HG02571 (cell line): Measurements from ENCODE around the gene RANBP3L.
"Not testable (repeated sequence)": the region's sequence is repeated elsewhere in the genome, so short reads cannot be mapped to it uniquely, and the experiment has no call there.

Experiments used
- ATAC-seq: cut with Tn5 transposase; IDR thresholded peaks from one replicate; pipeline ENCODE4 v1.9.1; 2021; ENCODE audit warnings: mild to moderate bottlenecking, moderate library complexity; ENCODE audit not compliant: unreplicated experiment

Gene RANBP3L

GRCh38 chr5:36285837-36286615, 15.7 kb downstream of the RANBP3L start:
- no peak for ATAC-seq

- ATAC-seq: not testable (repeated sequence)
Observed at GRCh38 chr5:36283775-36284174, 17.9 kb downstream of the RANBP3L start.

DNA sequence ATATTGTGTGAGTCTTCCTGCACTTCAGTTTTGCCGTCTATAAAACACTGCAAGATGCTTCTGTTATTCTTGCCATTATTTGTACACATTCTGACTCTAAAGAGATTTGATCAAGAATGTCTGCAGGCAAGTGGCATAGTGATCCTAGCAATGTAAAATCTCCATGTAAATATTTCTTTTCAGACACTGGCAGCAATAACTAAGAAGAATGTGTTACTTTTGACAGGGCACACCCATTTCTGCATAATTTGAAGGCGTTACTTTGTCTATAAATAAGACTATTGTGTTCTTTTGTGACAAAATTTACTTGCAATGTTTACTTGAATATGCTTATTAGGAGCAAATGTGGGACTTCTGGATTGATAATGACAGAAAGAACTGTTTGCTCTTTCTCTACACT, 20.1 kb downstream of the RANBP3L start:
- no peak for ATAC-seq

DNA sequence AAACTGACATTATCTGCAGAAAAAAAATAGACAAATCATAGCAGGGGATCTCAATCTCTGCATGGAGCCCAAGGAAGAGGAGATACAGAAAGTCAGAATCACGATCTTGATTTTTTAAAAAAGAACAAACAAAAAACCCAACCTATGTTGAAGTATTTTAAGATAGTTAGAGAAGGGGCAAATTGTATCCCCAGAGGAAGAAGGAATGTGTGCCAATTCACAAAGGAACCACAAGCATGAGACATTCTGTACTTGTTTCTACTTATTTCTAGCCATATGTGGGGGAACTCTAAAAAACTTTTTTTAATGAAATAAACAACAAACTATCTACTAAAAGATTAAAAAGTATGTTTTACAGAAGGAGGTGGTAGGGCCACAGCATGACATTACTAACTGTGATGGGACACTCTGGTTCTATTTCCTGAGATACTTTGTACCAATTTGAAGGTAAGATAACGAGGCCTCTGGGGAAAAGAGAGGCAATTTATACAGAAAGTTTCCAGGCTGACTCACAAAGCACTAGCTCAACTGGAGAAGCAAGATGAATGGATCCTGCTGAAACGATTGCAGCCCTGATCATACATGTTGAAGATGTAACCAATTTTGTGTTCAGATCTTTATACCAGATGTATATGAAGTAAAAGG, 22.5 kb downstream of the RANBP3L start:
- ATAC-seq: no peak

DNA sequence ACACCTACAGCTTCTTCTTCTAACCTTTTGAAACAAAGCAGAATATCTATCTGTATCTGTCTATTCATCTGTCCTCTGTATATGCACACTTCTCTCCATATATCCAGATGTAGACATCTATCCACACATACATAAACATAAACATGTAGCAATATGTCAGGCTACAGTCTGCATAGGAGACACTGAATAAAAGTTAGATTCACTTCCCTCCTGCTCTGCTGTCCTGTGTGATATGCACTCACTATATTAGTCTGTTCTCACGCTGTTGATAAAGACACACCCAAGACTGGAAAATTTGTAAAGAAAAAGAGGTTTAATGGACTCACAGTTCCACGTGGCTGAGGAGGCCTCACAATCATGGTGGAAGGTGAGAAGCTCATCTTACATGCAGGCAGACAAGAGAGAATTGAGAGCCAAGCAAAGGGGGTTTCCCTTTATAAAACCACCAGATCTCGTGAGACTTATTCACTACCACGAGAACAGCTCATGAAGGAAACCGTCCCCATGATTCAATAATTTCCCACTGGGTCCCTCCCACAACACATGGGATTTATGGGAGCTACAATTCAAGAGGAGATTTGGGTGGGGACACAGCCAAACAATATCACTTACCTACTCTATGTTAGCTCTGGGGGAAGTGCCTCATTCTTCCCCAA, 24.1 kb downstream of the RANBP3L start:
- ATAC-seq: no peak

GRCh38 chr5:36276864-36277263, 24.8 kb downstream of the RANBP3L start:
- ATAC-seq: no peak

- ATAC-seq: no peak
Observed at GRCh38 chr5:36273809-36274526, 27.7 kb downstream of the RANBP3L start.

DNA sequence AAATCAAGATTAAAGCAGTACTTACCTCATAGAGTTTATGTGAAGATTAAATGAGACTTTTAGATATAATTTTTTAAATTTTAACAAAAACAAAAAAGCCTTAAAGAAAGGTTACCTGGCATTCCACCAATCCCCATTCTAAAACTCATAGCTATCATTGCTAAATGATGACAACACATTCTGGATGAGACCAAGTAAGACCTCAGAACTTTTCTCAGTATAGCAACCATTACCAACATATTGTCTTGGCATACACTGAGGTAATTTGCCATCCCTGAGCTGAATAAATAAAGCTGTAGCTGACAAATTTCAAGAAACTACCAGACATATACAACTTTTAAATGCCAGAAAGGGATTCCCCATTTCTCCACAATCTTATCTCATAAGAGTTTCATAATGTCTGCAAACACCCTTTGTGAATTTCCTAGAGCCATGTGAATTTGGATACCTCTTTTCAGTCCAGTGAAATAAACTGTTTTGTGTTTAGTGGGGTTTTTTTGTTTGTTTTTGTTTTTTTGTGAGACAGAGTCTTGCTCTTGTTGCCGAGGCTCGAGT, 29.5 kb downstream of the RANBP3L start:
- ATAC-seq: no peak

DNA sequence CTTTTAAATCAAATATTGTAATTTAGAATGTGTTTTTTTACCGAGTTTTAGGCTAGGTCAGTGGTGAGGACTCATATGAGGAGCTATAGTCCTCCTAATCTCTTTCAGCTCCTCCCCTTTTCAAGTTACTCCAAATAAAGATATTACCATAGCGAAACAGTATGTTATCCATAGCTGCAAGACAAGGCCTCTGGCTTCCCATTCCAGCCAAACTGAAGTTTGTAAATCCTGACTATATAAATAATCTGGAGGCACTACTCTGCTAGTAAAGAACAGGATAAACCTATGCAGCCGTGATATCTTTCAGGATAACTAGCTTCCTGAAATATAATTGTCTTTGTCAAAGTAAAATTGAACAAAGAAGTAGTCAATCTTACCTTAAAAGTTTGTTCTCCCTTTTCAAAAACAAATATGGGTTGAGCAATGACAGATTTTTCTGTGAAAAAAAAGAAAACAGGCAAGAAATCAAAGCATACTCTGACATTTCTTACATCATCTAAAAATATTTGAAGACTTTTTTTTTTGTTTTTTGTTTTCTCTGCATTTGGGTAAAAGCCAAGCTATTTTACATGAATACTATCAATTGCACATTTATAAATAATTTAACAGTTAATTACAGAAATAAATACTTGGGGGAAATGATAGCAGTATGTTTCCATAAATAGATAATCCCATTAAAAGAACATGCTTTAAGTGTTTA, 30.7 kb downstream of the RANBP3L start:
- no peak for ATAC-seq

DNA sequence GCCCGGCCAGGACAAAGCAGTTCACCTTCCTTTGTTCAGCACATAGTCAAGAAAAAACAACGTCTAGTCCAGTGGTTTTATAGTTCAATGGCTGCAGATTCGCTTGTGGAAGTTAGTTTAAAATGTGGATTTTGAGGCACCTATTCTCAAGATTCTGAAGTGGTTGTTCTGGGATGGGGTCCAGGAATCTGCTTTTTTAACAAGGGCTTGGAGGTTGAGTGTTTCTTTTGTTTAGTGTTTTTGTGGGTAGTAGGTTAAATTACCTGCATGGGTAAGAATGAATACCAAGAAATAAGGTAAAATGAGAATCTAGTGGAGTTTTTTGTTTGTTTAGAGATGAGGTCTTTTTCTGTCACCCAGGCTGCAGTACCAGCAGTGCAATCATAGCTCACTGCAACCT, 31.5 kb downstream of the RANBP3L start:
- no peak for ATAC-seq

DNA sequence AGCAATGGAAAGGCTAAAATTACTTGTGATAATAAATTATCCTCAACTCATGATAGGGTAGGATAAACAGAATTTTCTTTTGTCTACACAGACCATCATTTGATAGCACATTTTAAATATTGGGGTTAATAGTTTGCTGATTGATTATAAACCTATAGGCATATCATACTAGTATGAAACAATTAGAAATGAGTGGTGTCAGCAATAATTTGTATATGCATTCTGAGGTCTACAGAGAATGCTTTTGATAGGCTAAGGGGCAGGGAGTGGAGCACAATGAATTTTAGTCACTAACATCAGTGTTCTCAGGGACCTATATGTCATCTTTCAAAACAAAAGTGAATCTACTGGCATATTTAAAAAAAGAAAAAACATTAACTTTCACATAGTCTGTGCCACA, 32.2 kb downstream of the RANBP3L start:
- ATAC-seq: no peak

- no peak for ATAC-seq
Observed at GRCh38 chr5:36267905-36268304, 33.8 kb downstream of the RANBP3L start.

- no peak for ATAC-seq
Observed at GRCh38 chr5:36264202-36264760, 37.4 kb downstream of the RANBP3L start.

DNA sequence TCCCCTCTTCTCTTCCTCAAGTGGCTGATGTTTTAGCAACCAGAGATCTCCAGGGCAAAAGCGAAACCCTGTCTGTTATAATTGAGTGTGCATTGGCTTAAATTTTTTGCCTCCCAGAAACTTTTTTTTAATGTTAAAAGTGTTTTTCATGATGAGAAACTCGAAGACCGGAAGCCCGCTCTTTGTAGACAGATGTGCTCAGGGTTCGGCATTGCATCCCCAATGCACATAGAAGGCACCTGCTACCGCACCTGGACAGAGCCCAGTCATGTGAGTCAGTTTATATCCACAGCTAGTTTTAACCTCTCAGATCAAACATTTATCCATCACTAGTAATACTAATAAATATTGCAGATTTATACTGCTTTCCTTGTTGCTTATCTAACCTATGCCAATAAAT, 40.5 kb downstream of the RANBP3L start:
- no peak for ATAC-seq

DNA sequence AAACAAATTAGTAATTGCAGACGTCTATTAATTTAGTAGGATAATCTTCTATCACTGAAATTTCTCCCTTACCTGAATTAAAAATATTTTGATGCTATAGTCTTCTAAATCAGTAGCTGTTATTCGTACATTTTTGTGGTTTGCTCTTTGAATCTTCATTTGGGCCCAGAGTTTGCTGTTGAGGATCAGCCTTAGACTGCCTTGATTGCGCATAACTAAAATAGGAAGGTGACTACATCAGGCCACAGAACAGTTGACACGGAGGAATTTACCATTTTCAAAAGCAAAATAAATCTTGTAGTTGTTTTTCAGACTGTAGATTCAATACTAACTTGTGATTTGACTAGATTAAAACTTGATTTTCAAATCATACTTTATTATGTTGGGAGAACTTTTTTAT, 48.1 kb downstream of the RANBP3L start:
- no peak for ATAC-seq

GRCh38 chr5:36252722-36253365, 48.9 kb downstream of the RANBP3L start:
- no peak for ATAC-seq

DNA sequence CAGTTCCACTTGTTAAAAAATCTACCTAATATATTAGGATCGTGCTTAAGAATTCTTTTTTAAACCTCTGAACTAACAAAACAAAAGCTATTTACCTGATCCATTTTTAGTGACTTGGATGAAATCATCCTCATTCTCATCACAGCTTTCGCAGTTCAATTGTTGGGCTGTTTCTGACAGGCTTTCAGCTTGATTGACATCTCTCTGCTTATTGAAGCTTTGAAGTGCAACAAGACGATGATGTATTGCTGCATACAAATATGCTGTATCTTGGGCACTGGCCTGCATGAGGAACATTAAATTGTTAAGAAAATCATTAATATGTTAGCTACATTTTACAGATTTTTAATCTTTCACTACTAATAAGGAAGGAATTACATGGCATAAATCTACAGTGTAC, 50.5 kb downstream of the RANBP3L start:
- no peak for ATAC-seq

DNA sequence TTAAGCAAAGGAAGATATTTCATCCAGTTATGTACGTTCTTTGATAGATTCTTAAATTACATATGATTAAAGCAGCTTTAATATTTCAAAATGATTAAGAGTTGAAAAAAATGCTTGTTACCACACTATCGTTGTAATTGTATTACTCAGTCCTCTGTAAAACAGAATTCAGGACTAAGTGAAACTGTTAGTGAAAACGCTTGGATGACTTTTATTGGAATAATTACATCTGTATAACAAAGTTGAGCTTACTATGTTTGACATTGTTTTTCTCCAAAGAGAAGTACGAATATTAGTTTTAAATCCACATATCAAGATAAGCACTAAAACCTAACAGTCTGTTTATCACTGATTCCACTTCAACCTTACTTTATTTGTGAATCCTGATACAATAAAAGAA, 51.3 kb downstream of the RANBP3L start:
- ATAC-seq: no peak

DNA sequence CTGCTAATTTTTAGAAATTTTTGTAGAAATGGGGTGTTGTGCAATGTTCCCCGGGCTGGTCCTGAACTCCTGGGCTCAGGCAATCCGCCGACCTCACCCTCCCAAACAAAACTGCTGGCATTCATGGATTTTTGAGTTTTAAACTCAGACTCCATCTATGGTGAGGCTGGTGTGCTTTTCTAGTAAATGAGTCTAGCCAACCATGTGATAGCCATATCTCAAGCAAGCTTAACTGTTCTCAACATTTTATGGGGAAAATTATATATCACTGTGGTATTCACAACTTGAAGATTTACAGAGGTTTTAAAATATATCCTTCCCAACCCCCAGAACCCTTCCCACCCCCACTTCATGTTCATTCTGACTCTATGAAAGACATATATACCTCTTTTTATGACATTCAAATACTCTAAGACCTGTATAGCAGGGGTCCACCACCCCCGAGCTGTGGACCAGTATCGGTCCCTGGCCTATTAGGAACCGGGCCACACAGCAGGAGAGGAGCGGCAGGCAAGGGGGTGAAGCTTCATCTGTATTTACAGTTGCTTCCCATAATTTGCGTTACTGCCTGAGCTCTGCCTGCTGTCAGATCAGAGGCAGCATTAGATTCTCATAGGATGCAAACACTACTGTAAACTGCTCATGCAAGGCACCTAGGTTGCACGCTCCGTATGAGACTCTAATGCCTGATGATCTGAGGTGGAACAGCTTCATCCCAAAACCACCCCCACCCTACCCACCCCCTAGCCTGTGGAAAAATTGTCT, 55.5 kb downstream of the RANBP3L start:
- ATAC-seq: no peak
